SH-SY5Y (cell line): ENCODE measurements around the gene PRKG2.

Source experiments
- GATA2 ChIP-seq: IDR thresholded peaks from 2 replicates; pipeline ENCODE4 v1.6.1; 2011; ENCODE audit warnings: mild to moderate bottlenecking, low read depth, low read length
- GATA3 ChIP-seq: IDR thresholded peaks from 2 replicates; pipeline ENCODE4 v1.6.1; 2011; ENCODE audit warnings: low read depth, mild to moderate bottlenecking, low read length, moderate library complexity

- TF ChIP-seq GATA3 (no peak), GATA2 (no peak)
These were observed 129.0 kb downstream of the PRKG2 start for GRCh38 chr4:81085979-81086378.
